ACHN (cell line): ENCODE results near the gene MLF2.

Experiments
- DNase-seq: peaks from one replicate; pipeline ENCODE4 v3.0.0-alpha.2; 2015
- in situ Hi-C: cut with HindIII; loops from 2 replicates; pipeline ENCODE4 v1.10.0; 2017; ENCODE audit warnings: low sequenced_read_pairs, low pct_ligation_motif_present, low pct_unique_long_range_greater_than_20kb

Gene MLF2

DNA sequence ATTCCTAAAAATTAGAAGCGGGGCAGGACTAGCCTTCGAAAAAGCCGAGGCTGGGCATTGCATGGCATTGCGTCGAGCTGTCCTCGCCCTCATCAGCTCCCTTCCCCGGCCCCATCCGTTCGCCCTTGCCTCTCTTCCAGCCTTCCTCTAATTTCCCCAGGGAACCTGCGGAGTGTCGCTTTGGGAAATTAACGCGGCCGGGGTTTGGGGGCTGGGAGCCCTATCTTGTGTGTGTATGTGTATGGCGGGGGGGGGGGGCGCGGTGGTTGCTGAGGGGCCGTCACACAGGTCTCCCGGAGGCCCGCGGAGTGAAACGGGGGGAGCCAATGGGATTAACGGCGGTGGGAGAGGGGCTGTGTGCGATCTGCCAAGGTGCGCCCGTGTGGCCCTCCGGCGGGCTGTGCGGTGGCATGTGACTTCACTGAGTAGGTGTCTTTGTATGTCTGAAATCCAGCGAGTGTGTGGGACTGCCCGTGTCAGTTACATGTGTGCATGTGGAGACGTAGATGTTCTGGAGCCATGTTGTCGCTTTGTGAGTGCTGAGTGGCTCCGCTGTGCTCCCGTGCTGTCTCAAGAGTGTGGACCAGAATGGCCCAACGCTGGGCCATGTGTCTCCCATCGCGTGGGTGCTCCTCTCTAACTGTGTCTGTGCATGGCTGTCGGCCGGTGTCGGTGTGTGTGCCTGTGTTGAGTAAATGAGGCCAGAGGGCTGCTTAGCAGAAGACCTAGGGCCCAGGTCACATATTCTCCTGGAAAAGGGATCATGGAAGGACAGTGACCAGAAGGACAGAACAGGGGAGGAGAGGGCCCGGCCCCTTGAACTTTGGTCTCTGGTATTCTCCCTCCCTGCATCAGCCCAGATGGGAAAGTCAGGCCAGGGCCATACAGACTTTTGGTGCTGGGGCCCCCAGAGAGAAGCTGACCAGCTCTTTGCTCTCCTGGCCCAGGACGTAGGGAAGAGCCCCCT is 14.7 kb upstream of the MLF2 start:
- in situ Hi-C loops, result no loop called here
- DNase-seq, result no peak

GRCh38 chr12:6766651-6767349 is 13.9 kb upstream of the MLF2 start:
- peak; percentile 84 for DNase-seq
- in situ Hi-C loops, result no loop called here

- peak; percentile 99 for DNase-seq
- in situ Hi-C loops, result no loop called here
Observed at GRCh38 chr12:6765634-6766581, 13.0 kb upstream of the MLF2 start, which contains the start of gene PTMS. Gene PTMS (plus strand): TSS chr12:6766363. CDS start chr12:6766706, 343 bp downstream.

DNA sequence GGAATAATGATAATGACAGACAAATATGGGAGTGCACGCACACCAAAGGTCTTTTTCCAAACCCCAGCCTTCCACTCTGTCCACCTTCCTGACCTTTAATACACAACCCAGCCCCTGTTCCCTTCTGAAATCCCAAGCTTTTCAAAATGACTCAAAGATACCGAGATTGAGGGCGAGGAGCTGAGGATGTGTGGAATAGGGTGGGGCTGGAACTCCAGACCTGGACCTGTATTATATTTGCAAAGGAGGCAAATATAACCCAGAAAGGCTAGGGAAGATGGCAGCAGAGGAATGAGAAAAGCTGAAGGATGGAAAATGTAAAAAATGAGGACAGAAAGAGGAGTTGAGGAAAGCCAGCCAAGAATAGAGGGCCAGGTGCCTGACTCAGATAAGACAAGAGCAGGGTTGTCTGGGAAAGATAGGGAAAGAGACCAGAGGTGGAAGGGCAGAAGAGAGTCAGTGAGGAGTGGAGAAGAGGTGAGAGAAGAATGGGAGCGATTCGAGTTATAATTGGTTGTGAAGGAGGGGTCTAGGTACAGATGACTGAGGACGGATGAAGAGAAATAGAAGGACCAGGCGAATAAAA is 12.2 kb upstream of the MLF2 start:
- DNase-seq, result peak; percentile 44
- in situ Hi-C loops, result no loop called here

- in situ Hi-C loops, result no loop called here
- peak; percentile 100 for DNase-seq
Observed at GRCh38 chr12:6764011-6764828, 11.3 kb upstream of the MLF2 start.

DNA sequence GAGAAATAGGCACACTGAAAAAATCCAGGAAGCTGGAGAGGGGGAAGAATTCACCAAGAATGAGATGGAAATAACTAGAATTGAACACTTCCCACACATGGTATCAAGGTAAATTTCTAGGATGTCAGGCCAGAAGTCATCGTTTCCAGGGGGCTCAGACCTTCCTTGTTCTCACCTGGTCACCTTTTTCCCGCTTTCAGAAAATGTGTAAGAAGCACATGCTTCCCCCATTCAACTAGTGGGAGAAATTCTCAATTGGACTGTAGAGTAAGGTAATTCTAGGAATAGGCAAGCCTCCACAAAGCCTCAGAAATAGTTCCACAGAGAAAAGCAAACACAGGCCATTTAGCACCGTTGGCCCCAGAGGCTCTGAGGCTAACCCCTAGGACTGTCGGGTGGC is 10.4 kb upstream of the MLF2 start:
- no peak for DNase-seq
- in situ Hi-C loops, result no loop called here

GRCh38 chr12:6759741-6760140 is 6.8 kb upstream of the MLF2 start:
- in situ Hi-C loops, result no loop called here
- DNase-seq, result no peak

DNA sequence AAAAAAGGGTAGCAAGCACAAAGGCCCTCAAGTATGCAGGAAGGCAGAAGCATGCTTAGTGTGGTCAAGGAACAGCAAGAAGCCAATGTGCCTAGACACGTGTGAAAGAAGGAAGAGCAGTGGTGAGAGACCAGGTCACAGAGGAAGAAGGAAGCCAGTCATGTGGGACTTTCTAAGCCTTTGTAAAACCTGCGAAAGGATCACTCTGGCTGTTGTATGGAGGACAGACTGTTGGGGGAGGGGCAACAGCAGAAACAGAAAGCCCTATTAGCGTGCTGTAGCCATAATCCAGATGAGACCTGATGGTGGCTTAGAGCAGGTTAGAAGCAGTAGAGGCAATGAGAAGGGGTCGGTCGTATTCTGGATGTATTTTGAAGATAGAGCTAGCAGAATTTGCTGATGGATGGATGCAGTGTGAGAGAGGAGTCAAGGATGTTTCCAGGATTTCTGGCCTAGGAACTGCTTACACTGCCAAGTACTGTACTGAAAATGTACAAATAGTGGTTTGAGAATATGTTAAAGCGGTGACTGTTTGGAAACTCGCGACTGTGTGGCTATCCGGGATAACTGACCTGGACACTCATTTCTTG is 5.7 kb upstream of the MLF2 start:
- no peak for DNase-seq
- in situ Hi-C loops, result no loop called here

DNA sequence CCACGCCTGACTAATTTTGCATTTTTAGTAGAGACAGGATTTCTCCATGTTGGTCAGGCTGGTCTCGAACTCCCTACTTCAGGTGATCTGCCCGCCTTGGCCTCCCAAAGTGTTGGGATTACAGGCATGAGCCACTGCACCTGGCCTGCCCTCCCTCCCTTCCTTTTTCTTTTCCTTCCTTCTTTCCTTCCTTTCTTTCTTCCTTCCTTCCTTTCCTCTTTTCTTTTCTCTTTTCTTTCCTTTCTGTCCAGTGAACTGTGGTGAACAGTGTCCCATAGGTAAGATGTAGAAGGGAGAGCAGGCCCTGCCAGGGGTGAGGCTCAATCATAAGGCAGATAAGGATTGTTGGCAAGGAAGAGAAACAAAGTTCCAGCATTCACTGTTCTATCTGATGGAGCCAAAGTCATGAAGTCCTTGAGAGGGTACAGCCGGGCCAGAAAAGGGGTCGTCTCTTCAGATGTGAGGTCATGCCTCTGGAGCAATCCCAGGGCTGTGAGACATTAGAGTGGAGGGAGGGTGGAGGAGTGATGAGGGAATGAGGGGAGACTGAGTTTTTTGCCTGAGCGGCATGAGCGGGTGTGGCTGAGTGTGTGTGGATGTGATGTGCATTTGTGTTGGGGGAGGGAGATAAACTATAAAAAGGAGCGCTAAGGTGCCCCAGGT is 4.2 kb upstream of the MLF2 start:
- no peak for DNase-seq
- in situ Hi-C loops, result no loop called here

DNA sequence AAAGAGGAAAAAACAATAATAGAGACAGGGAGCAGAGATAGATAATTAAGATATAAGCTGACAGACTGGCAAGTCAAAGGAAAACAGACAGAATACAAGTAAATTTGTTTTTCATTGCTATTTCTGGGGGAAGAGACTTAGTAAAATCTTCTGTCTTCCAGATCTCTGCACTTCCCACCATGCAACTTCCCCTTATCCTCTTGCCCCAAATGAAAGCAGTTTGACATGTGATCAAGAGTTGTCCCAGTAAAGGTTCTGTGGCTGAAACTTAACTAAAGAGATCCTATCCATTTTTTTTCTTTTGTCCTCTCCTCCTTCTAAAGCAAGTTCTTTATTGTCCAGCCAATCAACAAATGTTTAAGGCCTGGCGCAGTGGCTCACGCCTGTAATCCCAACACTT is 1.5 kb upstream of the MLF2 start:
- in situ Hi-C loops, result no loop called here

DNA sequence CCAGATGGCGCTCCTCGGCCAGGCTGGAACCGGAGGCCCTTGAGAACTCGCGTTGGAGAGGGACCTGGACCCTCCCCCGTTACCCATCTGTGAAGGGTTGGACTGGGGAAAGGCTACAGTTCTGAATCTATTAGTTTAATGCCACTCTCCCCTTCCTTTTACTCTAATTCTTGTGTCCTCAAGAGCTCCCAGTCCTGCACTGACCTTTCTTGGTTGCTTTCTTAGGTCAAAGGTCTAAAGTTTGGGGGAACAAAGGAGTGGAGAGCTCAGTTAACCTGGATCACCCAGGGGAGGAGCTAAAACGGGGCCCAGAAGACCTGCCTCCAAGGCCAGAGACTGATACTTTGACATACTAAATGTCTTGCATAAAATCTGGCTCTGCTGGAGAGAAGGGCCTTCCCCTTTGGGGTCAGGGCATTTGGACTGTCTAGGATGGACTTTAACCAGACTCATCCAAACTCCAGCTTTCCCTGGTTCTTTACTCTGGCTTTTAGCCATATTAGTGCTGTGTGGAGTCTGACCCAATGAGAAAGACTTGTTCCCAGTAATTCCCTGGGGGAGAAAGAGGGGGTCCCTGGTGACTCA is 923 bp upstream of the MLF2 start:
- in situ Hi-C loops, result no loop called here
- DNase-seq, result no peak

More for the DNA sequence above, 1.5 kb upstream of the MLF2 start:
- no peak for DNase-seq

DNA sequence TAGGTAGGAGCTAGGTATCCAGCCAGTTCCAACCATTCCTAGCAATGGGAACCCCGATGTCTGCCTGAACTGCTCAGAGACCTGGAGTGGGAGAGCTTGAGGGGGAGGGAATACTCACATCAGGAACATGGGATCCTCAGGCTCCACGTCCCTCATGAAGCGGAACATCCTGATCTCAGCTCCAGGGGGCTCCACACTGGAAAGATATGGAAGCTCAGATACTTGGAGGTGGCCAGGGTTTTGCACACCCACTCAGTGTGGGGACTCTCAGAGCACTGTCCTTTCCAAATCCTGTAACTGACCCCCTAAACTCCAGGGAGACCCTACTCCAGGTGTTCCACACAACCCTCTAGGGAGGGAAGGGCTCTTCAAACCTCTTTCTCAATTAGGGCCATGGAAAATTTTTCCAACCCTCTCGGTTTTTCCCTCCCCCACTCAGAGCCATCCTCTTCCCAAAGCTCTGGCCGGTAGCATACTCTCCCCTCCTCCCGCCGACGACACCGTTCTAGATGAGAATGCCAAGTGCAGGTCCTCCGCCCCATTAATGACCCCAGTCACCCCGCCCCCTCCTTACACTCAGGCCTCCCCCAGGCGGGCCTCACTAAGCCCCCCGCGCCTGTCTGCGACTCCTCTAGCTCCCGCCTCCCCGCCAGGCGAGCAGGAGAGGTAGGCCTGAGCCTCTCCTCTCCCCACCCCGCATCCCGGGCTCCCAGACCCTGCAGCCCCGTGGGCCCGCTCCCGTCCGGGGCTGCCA is 597 bp downstream of the MLF2 start:
- DNase-seq, result peak; percentile 76
- in situ Hi-C loops, result no loop called here

DNA sequence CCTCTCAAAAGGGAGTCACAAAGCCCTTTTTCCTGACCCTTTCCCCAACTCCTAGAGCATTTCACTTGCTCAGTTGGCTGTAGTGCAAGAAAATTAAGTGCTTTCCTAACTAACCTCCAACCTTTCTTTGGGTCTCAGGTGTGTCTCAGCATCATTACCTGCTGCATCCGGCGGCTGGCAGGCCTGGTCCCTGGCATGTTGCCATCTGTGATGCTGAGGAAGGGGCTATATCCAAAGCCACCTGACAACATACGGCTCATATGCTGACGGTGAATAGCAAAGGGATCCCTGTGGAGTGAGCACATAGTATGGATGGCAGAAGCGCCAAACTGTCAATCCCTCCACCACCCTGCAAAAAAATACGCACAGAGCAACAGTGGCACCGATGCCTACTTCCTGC is 1.2 kb downstream of the MLF2 start:
- in situ Hi-C loops, result no loop called here
- DNase-seq, result no peak

- no peak for DNase-seq
- in situ Hi-C loops, result no loop called here
Observed at GRCh38 chr12:6750506-6750905, 2.4 kb downstream of the MLF2 start.

- DNase-seq, result no peak
- in situ Hi-C loops, result no loop called here
Observed at GRCh38 chr12:6748761-6749160, 4.2 kb downstream of the MLF2 start.

- DNase-seq, result no peak
- in situ Hi-C loops, result no loop called here
Observed at GRCh38 chr12:6747216-6747615, 5.7 kb downstream of the MLF2 start.
